Measurements from ENCODE around the gene CFAP46.

Gene CFAP46

GRCh38 chr10:132924046-132924952, 18.1 kb downstream of the CFAP46 start:
- TF ChIP-seq GATA3 (IDR thresholded peaks at IDR 0.05; ENCODE audit: low read depth, low read length) (no peak), GATA2 (IDR thresholded peaks at IDR 0.05; ENCODE audit: low read depth, low read length) (no peak)

DNA sequence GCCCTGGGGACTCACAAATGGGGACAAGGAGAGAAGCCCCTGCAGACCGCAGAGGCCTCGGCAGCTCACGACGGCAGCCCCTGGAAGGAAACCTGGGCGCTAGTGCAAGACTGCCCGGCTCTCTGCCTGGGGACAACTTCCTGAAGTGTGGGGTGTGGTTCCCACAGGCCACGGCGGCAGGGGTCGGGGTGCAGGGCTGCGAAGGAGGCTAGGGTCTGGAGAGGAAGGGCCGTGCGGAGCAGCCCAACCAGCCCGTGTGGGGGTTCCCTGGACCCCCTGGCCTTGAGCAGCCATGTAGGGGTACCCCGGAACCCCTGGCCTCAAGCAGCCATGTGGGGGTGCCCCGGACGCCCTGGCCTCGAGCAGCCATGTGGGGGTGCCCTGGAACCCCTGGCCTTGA, 19.5 kb downstream of the CFAP46 start:
- TF ChIP-seq GATA3 (IDR thresholded peaks at IDR 0.05; ENCODE audit: low read depth, low read length) (no peak), GATA2 (IDR thresholded peaks at IDR 0.05; ENCODE audit: low read depth, low read length) (no peak)

DNA sequence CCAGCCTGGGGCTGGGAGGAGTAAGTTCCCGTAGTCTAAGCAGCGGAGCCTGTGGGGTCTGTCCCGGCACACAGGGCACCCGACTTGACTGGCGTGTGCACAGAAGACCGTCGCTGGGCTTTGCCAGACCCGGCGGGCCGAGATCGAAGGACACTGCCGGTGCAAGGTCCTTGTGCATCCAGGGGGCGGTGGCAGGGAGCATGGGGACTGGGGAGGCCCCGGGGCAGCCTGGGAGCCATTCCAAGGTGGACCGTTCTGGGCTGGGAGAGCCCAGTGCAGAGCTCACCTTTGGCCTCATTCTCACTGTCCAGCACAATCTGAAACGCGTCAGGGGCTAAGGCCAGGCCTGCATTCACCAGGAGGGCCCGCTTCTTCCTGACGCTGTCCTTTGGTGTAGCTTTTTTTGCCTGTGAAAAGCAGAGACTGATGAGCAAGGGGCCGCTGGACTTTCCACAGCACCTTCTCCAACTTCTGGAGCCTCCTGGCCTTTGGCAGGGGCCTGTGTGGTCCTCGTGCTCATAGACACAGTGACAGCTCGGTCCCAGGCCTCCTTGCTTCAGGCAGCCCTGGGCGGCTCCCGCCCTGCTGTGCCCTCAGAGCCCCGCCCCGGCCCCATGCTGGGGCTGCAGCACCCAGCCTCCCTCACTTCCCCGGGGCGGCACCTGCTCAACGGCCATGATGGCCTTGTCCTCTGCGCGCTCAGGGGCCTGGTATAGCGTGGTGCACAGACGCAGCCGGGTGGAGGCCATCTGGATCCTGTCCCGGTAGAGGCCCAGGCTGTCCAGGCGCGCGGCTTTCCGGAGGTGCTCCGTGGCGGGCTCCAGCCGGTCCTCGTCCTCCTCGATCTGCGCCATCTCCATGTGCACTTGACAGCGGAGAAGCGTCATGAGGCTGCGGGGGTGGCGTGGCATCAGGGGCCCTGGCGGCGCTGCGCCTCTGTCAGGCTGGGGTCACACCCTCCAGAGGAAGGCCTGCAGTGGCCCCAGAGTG, 20.3 kb downstream of the CFAP46 start:
- TF ChIP-seq GATA3 (IDR thresholded peaks at IDR 0.05; ENCODE audit: low read depth, low read length) = no peak
- TF ChIP-seq GATA2 (IDR thresholded peaks at IDR 0.05; ENCODE audit: low read depth, low read length) = no peak

GRCh38 chr10:132921086-132921485, 21.3 kb downstream of the CFAP46 start:
- TF ChIP-seq GATA2 (IDR thresholded peaks at IDR 0.05; ENCODE audit: low read depth, low read length) (no peak), GATA3 (IDR thresholded peaks at IDR 0.05; ENCODE audit: low read depth, low read length) (no peak)

GRCh38 chr10:132920101-132920925, 22.1 kb downstream of the CFAP46 start:
- no peak for TF ChIP-seq GATA2 (IDR thresholded peaks at IDR 0.05; ENCODE audit: low read depth, low read length)
- TF ChIP-seq GATA3 (IDR thresholded peaks at IDR 0.05; ENCODE audit: low read depth, low read length) = no peak

- TF ChIP-seq GATA2 (IDR thresholded peaks at IDR 0.05; ENCODE audit: low read depth, low read length) (no peak), GATA3 (IDR thresholded peaks at IDR 0.05; ENCODE audit: low read depth, low read length) (no peak)
These were observed 22.8 kb downstream of the CFAP46 start for GRCh38 chr10:132919374-132920100.

- no peak for TF ChIP-seq GATA3 (IDR thresholded peaks at IDR 0.05; ENCODE audit: low read depth, low read length)
These were observed 23.6 kb downstream of the CFAP46 start for GRCh38 chr10:132918617-132919373.

- TF ChIP-seq GATA2 (IDR thresholded peaks at IDR 0.05; ENCODE audit: low read depth, low read length) (no peak), GATA3 (IDR thresholded peaks at IDR 0.05; ENCODE audit: low read depth, low read length) (no peak)
These were observed 24.1 kb downstream of the CFAP46 start for GRCh38 chr10:132918264-132918616.

GRCh38 chr10:132916956-132917666, 25.3 kb downstream of the CFAP46 start:
- TF ChIP-seq GATA2 (IDR thresholded peaks at IDR 0.05; ENCODE audit: low read depth, low read length) (no peak), GATA3 (IDR thresholded peaks at IDR 0.05; ENCODE audit: low read depth, low read length) (no peak)

GRCh38 chr10:132916421-132916841, 25.9 kb downstream of the CFAP46 start:
- TF ChIP-seq GATA3 (IDR thresholded peaks at IDR 0.05; ENCODE audit: low read depth, low read length) (no peak), GATA2 (IDR thresholded peaks at IDR 0.05; ENCODE audit: low read depth, low read length) (no peak)

DNA sequence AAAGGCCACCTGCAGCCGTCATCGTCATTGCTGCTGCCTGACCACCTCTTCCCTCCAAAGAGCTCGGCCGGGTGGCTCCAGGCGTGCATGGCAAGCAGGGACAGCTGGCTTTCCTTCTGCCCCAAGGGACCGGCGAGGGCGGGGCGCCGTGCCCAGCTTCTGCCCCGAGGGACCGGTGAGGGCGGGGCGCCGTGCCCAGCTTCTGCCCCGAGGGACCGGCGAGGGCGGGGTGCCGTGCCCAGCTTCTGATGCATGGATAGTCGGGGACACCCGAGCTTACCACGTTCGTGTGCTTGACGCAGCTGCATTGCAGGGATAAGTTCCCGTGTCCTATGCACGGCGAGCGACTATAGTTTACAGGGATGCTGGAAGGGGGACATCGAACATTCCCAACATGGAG, 27.0 kb downstream of the CFAP46 start:
- TF ChIP-seq GATA3 (IDR thresholded peaks at IDR 0.05; ENCODE audit: low read depth, low read length) (no peak), GATA2 (IDR thresholded peaks at IDR 0.05; ENCODE audit: low read depth, low read length) (no peak)

GRCh38 chr10:132914732-132915131, 27.6 kb downstream of the CFAP46 start:
- TF ChIP-seq GATA2 (IDR thresholded peaks at IDR 0.05; ENCODE audit: low read depth, low read length) = no peak
- no peak for TF ChIP-seq GATA3 (IDR thresholded peaks at IDR 0.05; ENCODE audit: low read depth, low read length)

Measured in SH-SY5Y (cell line).